PC-9 (cell line): ENCODE data around the gene UPF3A. TPM values are rescaled to one million over a fixed set of nuclear protein-coding genes. Genes with fewer than 3 reads are reported as not detected.
"Not testable (repeated sequence)": the region's sequence is repeated elsewhere in the genome, so short reads cannot be mapped to it uniquely, and the experiment has no call there.

Experiments used
- BruUV-seq: library from RNA; stranded (reverse); fragments of 400-500 nt; replicated peaks from 2 replicates; lab custom pipeline; 2021; lab: Mats Ljungman, UMichigan
- CTCF ChIA-PET: fragments of 300-600 bp; sonication (Branson Sonifier 250); formaldehyde crosslinking; loops from one replicate; lab custom pipeline; 2022; ENCODE audit warnings: antibody characterized with exemption; lab: Charles Lee
- POLR2A ChIA-PET: fragments of 300-600 bp; sonication (Branson Sonifier 250); formaldehyde crosslinking; loops from one replicate; lab custom pipeline; 2022; ENCODE audit warnings: antibody characterized with exemption; ENCODE audit not compliant: unreplicated experiment; lab: Charles Lee
- DNase-seq, 2 experiments: peaks; one replicate each; pipeline versions ENCODE4 v3.0.0 to v3.0.0-alpha.2; 2015 to 2022; ENCODE audit warnings: mixed read lengths in 1 of 2
- H2AFZ ChIP-seq: fragments of 200-600 bp; sonication (generic); 2 replicates; pipeline ENCODE4 v1.8.1; 2017; ENCODE audit warnings: antibody characterized with exemption
- H3F3A ChIP-seq: fragments of 200-600 bp; sonication (generic); 2 replicates; pipeline ENCODE4 v1.8.1; 2017; ENCODE audit warnings: antibody characterized with exemption, mild to moderate bottlenecking, low read depth; ENCODE audit not compliant: insufficient read depth
- H3K27ac ChIP-seq: fragments of 200-600 bp; sonication (generic); 2 replicates; pipeline ENCODE4 v1.6.1; 2016; ENCODE audit warnings: mixed run types
- H3K27me3 ChIP-seq: fragments of 200-600 bp; sonication (generic); 2 replicates; pipeline ENCODE4 v1.6.1; 2016; ENCODE audit warnings: low read depth, mixed run types; ENCODE audit not compliant: insufficient read depth
- H3K36me3 ChIP-seq: fragments of 200-600 bp; sonication (generic); 2 replicates; pipeline ENCODE4 v1.6.1; 2016; ENCODE audit warnings: low read depth, mixed run types
- H3K4me1 ChIP-seq: fragments of 200-600 bp; sonication (generic); replicated peaks from 2 replicates; pipeline ENCODE4 v1.6.1; 2016; ENCODE audit warnings: mixed run types; ENCODE audit not compliant: insufficient read depth
- H3K4me2 ChIP-seq: fragments of 200-600 bp; sonication (generic); 2 replicates; pipeline ENCODE4 v1.6.1; 2017; ENCODE audit warnings: mixed run types
- H3K4me3 ChIP-seq: fragments of 200-600 bp; sonication (generic); 2 replicates; pipeline ENCODE4 v1.6.1; 2016; ENCODE audit warnings: mixed run types
- H3K79me2 ChIP-seq: fragments of 200-600 bp; sonication (generic); 2 replicates; pipeline ENCODE4 v1.6.1; 2017; ENCODE audit warnings: low read depth, mixed run types
- H3K9me2 ChIP-seq: fragments of 200-600 bp; sonication (generic); 2 replicates; pipeline ENCODE4 v1.8.1; 2017; ENCODE audit warnings: mild to moderate bottlenecking; ENCODE audit not compliant: insufficient read depth
- H3K9me3 ChIP-seq: fragments of 200-600 bp; sonication (generic); 2 replicates; pipeline ENCODE4 v1.8.1; 2016; ENCODE audit warnings: low read depth; ENCODE audit not compliant: insufficient read depth
- H4K20me1 ChIP-seq: fragments of 200-600 bp; sonication (generic); 2 replicates; pipeline ENCODE4 v1.8.1; 2017; ENCODE audit not compliant: insufficient read depth
- EZH2 ChIP-seq: fragments of 200-600 bp; sonication (generic); IDR thresholded peaks from 2 replicates; pipeline ENCODE4 v1.8.0; 2017; ENCODE audit warnings: antibody characterized with exemption, low read depth
- intact Hi-C: fragments of 100-400 bp; cut with micrococcal nuclease; formaldehyde crosslinking; loops from one replicate; pipeline ENCODE4 v1.10.0; 2022; ENCODE audit not compliant: unreplicated experiment
- total RNA-seq: library from RNA; stranded (reverse); gene quantifications from 2 replicates; pipeline ENCODE4 v1.2.3, GENCODE V29; 2021
- TF ChIP-seq, protein P1 (sequence below): fragments of 200-600 bp; sonication (generic); conservative IDR thresholded peaks from 2 replicates; pipeline ENCODE4 v1.6.1; 2017; ENCODE audit warnings: mixed run types, antibody characterized with exemption, mild to moderate bottlenecking, moderate library complexity

UPF3A gene
- total RNA-seq, 1 experiment from 2014 or later, result 54.1 TPM

DNA sequence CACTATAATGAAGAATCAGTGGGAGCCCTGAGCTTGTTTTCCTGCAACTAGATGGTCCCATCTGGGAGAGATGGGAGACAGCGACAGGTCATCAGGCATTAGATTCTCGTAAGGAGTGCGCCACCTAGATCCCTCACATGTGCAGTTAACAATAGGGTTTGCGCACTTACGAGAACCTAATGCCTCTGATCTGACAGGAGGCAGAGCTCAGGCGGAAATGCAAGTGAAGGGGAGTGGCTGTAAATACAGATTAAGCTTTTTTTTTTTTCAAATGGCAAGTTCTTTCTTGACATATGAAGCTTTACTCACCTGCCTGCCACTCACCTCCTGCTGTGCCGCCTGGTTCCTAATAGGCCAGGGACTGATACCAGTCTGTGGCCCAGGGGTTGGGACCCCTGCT is 32.3 kb upstream of the UPF3A start:
- peaks cover 58% of the 10 kb centered on the region for H3K36me3 ChIP-seq
- H3K4me1 ChIP-seq, result no peaks in the 10 kb centered on the region
- no peak overlapping the region for H3K4me2 ChIP-seq
- no peak for DNase-seq
- CTCF ChIA-PET, result interaction anchor here (0.7 kb wide), 1 partner anchor 16 kb away, joined by 4 read pairs; no protein-coding TSS in a partner anchor
- H3F3A ChIP-seq, result 0 out of 2 replicates have a peak, but pooled peaks cover 5% of the 10 kb centered on the region
- H3K27ac ChIP-seq, result no peak overlapping the region
- peaks cover 7% of the 10 kb centered on the region for H4K20me1 ChIP-seq
- BruUV-seq, result no TSS peak
- H3K9me3 ChIP-seq, result no peaks in the 10 kb centered on the region
- no peak overlapping the region for H3K4me3 ChIP-seq
- intact Hi-C loops, result no loop called here
- H3K79me2 ChIP-seq, result no peaks in the 10 kb centered on the region
- POLR2A ChIA-PET, result no interaction called here
- H3K9me2 ChIP-seq, result no peaks in the 10 kb centered on the region; the same call in 1 of the 2 replicates
- no peaks in the 10 kb centered on the region for H3K27me3 ChIP-seq
- H2AFZ ChIP-seq, result no peak overlapping the region
- TF ChIP-seq, protein P1, sequence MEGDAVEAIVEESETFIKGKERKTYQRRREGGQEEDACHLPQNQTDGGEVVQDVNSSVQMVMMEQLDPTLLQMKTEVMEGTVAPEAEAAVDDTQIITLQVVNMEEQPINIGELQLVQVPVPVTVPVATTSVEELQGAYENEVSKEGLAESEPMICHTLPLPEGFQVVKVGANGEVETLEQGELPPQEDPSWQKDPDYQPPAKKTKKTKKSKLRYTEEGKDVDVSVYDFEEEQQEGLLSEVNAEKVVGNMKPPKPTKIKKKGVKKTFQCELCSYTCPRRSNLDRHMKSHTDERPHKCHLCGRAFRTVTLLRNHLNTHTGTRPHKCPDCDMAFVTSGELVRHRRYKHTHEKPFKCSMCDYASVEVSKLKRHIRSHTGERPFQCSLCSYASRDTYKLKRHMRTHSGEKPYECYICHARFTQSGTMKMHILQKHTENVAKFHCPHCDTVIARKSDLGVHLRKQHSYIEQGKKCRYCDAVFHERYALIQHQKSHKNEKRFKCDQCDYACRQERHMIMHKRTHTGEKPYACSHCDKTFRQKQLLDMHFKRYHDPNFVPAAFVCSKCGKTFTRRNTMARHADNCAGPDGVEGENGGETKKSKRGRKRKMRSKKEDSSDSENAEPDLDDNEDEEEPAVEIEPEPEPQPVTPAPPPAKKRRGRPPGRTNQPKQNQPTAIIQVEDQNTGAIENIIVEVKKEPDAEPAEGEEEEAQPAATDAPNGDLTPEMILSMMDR, result no peak
- TF ChIP-seq EZH2, result no peak

DNA sequence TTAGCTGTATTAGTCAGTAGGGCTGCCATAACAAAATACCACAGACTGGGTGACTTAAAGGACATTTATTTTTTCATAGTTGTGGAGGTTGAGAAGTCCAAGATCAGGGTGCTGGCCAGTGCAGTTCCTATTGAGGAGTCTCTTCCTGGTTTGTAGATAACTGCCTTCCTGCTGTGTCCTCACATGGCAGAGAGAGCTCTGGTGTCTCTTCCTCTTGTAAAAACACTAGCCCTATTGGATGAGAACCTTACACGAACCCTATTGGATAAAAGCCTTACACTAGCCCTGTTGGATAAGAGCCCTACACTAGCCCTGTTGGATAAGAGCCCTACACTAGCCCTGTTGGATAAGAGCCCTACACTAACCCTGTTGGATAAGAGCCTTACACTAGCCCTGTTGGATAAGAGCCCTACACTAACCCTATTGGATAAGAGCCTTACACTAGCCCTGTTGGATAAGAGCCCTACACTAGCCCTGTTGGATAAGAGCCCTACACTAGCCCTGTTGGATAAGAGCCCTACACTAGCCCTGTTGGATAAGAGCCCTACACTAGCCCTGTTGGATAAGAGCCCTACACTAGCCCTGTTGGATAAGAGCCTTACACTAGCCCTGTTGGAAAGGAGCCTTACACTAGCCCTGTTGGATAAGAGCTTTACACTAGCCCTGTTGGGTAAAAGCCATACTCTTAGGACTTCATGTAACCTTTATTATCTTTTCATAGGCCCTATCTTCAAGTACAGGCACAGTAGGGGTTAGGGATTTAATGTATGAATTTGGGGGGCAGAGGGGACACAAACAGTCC is 29.6 kb upstream of the UPF3A start:
- DNase-seq, H3K27me3 ChIP-seq, H3K9me3 ChIP-seq, POLR2A ChIA-PET, H2AFZ ChIP-seq, H3K79me2 ChIP-seq, H4K20me1 ChIP-seq, H3K4me2 ChIP-seq, H3K4me3 ChIP-seq, H3K27ac ChIP-seq, CTCF ChIA-PET, H3F3A ChIP-seq, intact Hi-C loops, H3K4me1 ChIP-seq, BruUV-seq, H3K9me2 ChIP-seq: not testable (repeated sequence)
- H3K36me3 ChIP-seq, result peaks cover 57% of the 10 kb centered on the region

DNA sequence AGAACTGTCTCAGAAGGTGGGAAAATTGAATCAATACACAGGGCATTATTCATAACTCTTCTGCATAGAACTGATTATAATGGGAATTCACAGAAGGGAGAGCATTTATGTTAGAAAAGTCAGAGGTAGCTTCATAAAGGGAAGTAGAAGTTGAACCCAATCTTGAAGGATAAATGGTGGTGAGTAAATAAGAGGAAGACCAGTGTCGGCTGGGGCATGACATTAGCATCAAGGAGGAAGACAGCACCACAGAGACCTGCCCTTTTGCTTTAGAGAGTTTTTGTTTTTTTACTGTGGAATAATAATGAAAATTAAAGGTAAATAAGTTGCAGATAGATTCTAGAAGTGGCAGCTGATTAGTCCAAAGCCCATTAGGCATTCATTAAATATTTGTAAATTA is 24.9 kb upstream of the UPF3A start:
- no peaks in the 10 kb centered on the region for H3K9me3 ChIP-seq
- no peaks in the 10 kb centered on the region for H3K27me3 ChIP-seq
- no peak for DNase-seq
- no peaks in the 10 kb centered on the region for H3K9me2 ChIP-seq
- no peaks in the 10 kb centered on the region for H3F3A ChIP-seq
- TF ChIP-seq, protein P1, result no peak
- no peak for TF ChIP-seq EZH2
- CTCF ChIA-PET, result interaction anchor here (0.6 kb wide), 1 partner anchor 306 kb away, joined by 3 read pairs; no protein-coding TSS in a partner anchor
- intact Hi-C loops, result loop anchor here (2.0 kb wide), 1 partner anchor 16 kb away; no protein-coding TSS in a partner anchor
- no peak overlapping the region for H3K4me2 ChIP-seq
- POLR2A ChIA-PET, result no interaction called here
- H2AFZ ChIP-seq, result no peak overlapping the region
- BruUV-seq, result no TSS peak
- H3K4me3 ChIP-seq, result no peak overlapping the region
- H3K79me2 ChIP-seq, result no peaks in the 10 kb centered on the region
- H3K27ac ChIP-seq, result no peak overlapping the region
- peaks cover 67% of the 10 kb centered on the region; the same call in 1 of the 2 replicates for H3K36me3 ChIP-seq
- no peaks in the 10 kb centered on the region for H3K4me1 ChIP-seq
- H4K20me1 ChIP-seq, result 0 out of 2 replicates have a peak, but pooled peaks cover 4% of the 10 kb centered on the region
